T-cell (primary cell): ENCODE results near the gene BCAS3. TPM values are rescaled to one million over a fixed set of nuclear protein-coding genes. Genes with fewer than 3 reads are reported as not detected.

Experiments
- ATAC-seq, 4 experiments: fragments of 200-7000 bp in 3 of 4; fragments of 150-1000 bp in 1 of 4; cut with Tn5 transposase; replicated peaks in 1 of 4; 1 replicate in 3 of 4; 2 replicates in 1 of 4; pipeline ENCODE4 v1.10.0; 2021; ENCODE audit warnings: moderate library complexity in 3 of 4, mild to moderate bottlenecking in 2 of 4, moderate number of reproducible peaks in 1 of 4
- CTCF ChIA-PET, 2 donors: fragments of 300-600 bp; sonication (Branson Sonifier 250); formaldehyde crosslinking; loops; one replicate each; lab custom pipeline; 2022; ENCODE audit warnings: antibody characterized with exemption in 2 of 2; lab: Charles Lee
- POLR2A ChIA-PET, 2 donors: fragments of 300-600 bp; sonication (Branson Sonifier 250); formaldehyde crosslinking; loops; one replicate each; lab custom pipeline; 2022; ENCODE audit warnings: antibody characterized with exemption in 2 of 2; lab: Charles Lee
- DNase-seq, 35 experiments: peaks; one replicate each; pipeline versions ENCODE4 v3.0.0 to v3.0.0-alpha.2; 2013 to 2023
- H3K27ac ChIP-seq: one replicate; pipeline ENCODE4 v1.5.1; 2013; ENCODE audit warnings: low read length
- H3K27me3 ChIP-seq, 2 experiments: replicated peaks in 1 of 2; 1 replicate in 1 of 2; 2 replicates in 1 of 2; pipeline versions ENCODE4 v1.6.1 to v1.7.0; 2013; ENCODE audit warnings: low read length in 1 of 2, mixed read lengths in 1 of 2; ENCODE audit not compliant: control insufficient read depth in 2 of 2, insufficient read depth in 2 of 2; ENCODE audit errors: extremely low read depth in 1 of 2
- H3K36me3 ChIP-seq, 2 donors: 1 replicate in 1 of 2; 2 replicates in 1 of 2; pipeline versions ENCODE4 v1.6.1 to v1.7.0; 2013; ENCODE audit warnings: low read length in 1 of 2; ENCODE audit not compliant: control insufficient read depth in 2 of 2, insufficient read depth in 1 of 2; ENCODE audit errors: extremely low read depth in 1 of 2
- H3K4me1 ChIP-seq, 2 experiments: 1 replicate in 1 of 2; 2 replicates in 1 of 2; pipeline versions ENCODE4 v1.6.1 to v1.7.0; 2013; ENCODE audit warnings: low read length in 2 of 2, mixed read lengths in 1 of 2; ENCODE audit not compliant: insufficient read depth in 2 of 2, control insufficient read depth in 1 of 2; ENCODE audit errors: extremely low read depth in 1 of 2
- H3K4me3 ChIP-seq, 2 donors: 1 replicate in 1 of 2; 2 replicates in 1 of 2; pipeline versions ENCODE4 v1.5.1 to v1.7.0; 2013; ENCODE audit warnings: mild to moderate bottlenecking in 2 of 2, low read length in 1 of 2, moderate library complexity in 1 of 2; ENCODE audit not compliant: control insufficient read depth in 1 of 2; ENCODE audit errors: extremely low read depth in 1 of 2
- H3K9me3 ChIP-seq: 2 replicates; pipeline ENCODE4 v1.7.0; 2013
- H3K27ac Mint-ChIP-seq, 2 donors: one replicate each; pipeline ENCODE4 v1.8.0; 2020 to 2021; ENCODE audit warnings: mild to moderate bottlenecking in 2 of 2, mixed read lengths in 2 of 2
- H3K27me3 Mint-ChIP-seq, 2 donors: one replicate each; pipeline ENCODE4 v1.8.0; 2021 to 2022; ENCODE audit warnings: mixed read lengths in 2 of 2
- H3K36me3 Mint-ChIP-seq: one replicate; pipeline ENCODE4 v1.8.0; 2021; ENCODE audit warnings: mixed read lengths
- H3K4me1 Mint-ChIP-seq, 3 donors: one replicate each; pipeline ENCODE4 v1.8.0; 2020 to 2022; ENCODE audit warnings: mixed read lengths in 3 of 3, mild to moderate bottlenecking in 1 of 3
- H3K4me3 Mint-ChIP-seq, 3 donors: one replicate each; pipeline ENCODE4 v1.8.0; 2020 to 2022; ENCODE audit warnings: mild to moderate bottlenecking in 3 of 3, mixed read lengths in 3 of 3, moderate library complexity in 3 of 3
- H3K9me3 Mint-ChIP-seq, 3 donors: one replicate each; pipeline ENCODE4 v1.8.0; 2020 to 2022; ENCODE audit warnings: mixed read lengths in 3 of 3
- WGBS: methylation state at CpG from one replicate; pipeline ENCODE4 v1.1.5; 2013; ENCODE audit warnings: missing lambda C conversion rate; ENCODE audit not compliant: insufficient coverage; 5-methylcytosine and 5-hydroxymethylcytosine counted together
- total RNA-seq, 35 experiments: library from RNA in 6 of 35; stranded (reverse) in 6 of 35; fragments of 120-200 nt in 1 of 35; gene quantifications; one replicate each; pipeline versions ENCODE4 v1.2.1 to v1.2.4 and lab custom pipeline; 2013 to 2026

The BCAS3 gene
- total RNA-seq, 5 donors from 2014 or later (not counting 1 experiment from before 2014, with no cell fraction given), result 33.8 to 57.8 (median 38.1) TPM

DNA sequence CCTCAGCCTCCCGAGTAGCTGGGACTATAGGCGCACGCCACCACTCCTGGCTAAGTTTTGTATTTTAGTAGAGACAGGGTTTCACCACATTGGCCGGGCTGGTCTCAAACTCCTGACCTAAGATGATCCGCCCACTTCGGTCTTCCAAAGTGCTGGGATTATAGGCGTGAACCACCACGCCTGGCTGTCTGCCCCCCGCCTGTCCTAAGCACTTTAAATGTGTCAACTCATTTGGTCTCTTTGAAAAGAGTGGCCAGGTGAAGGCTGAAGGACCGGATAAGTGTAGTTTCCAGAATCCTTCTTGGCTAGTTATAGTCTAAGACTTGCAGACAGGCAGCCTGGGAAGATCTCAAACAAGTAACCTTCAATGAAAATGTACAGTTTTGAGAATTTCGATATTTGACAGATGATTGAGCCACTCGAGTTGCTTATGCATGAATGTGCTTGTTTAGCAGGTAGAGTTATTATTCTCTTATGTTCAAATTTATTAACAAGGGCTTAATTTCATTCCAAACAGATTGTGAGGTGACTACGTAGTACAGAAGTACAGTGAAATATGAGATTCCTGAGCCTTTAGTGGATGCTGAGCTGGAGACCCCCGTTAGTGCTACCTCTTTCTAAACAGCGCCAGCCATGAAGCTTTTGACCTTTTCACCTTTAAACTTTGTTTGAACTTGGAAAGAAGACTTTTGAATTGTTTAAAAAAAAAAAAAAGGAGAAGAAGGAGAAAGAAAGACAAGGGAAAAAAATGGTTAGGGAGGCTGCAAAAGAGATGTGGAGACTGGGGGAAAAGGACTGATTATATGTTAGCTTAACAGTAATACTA lies 557.6 kb downstream of the BCAS3 start:
- Histone ChIP-seq H3K27me3 (no peaks in the 10 kb centered on the region), H3K4me3 (no peak overlapping the region), H3K4me1 (no peaks in the 10 kb centered on the region), H3K36me3 (no peaks in the 10 kb centered on the region), H3K27ac (no peak overlapping the region), H3K9me3 (no peaks in the 10 kb centered on the region)
- Mint-ChIP-seq H3K27me3 (no peaks in the 10 kb centered on the region), H3K4me3 (no peak overlapping the region), H3K36me3 (peaks cover 4% of the 10 kb centered on the region), H3K9me3 (no peaks in the 10 kb centered on the region), H3K27ac (no peak overlapping the region), H3K4me1 (peaks cover 7 to 19% (median 7%) of the 10 kb centered on the region in 3 donors)
- WGBS, result 88% methylated on average over 8 of the region's 15 CpGs
- POLR2A ChIA-PET, result no interaction called here
- CTCF ChIA-PET, result interaction anchor here in 1 of 2 donors (0.7 to 0.8 kb wide), 2 partner anchors 25 to 145 kb away, joined by 3 to 5 read pairs; no protein-coding TSS in a partner anchor
- ATAC-seq (no peak), DNase-seq (no peak)

DNA sequence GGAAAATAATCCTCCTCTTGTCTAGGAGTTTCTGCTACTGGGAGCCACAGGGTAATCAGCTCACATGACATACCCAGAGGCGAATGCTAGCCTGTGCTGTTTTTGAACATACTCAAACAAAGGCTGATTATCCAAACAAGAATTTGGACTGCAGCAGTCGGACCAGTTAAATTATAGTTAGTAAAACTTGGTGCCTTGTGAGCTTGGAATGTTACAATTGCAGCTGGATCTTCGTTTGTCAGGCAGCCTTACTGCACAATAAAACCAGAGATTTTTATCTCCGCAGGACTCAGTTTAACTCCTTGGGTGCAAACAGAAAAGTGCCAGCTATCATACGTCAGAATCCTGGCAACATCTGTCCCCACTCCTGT lies 558.2 kb downstream of the BCAS3 start:
- POLR2A ChIA-PET, result no interaction called here
- Histone ChIP-seq H3K9me3 (no peaks in the 10 kb centered on the region), H3K36me3 (no peaks in the 10 kb centered on the region), H3K4me3 (no peak overlapping the region), H3K27ac (no peak overlapping the region), H3K27me3 (no peaks in the 10 kb centered on the region), H3K4me1 (no peaks in the 10 kb centered on the region)
- DNase-seq (no peak), ATAC-seq (no peak)
- no peaks in the 10 kb centered on the region for H3K9me3 Mint-ChIP-seq
- peaks cover 7 to 18% (median 9%) of the 10 kb centered on the region in 3 donors for H3K4me1 Mint-ChIP-seq
- no peak overlapping the region for H3K27ac Mint-ChIP-seq
- no peaks in the 10 kb centered on the region for H3K27me3 Mint-ChIP-seq
- CTCF ChIA-PET, result interaction anchor here in 1 of 2 donors (0.7 kb wide), 1 partner anchor 144 kb away, joined by 5 read pairs; no protein-coding TSS in a partner anchor
- H3K4me3 Mint-ChIP-seq, result no peak overlapping the region
- H3K36me3 Mint-ChIP-seq, result peaks cover 4% of the 10 kb centered on the region
- WGBS, result 100% methylated on average over 3 of the region's 5 CpGs

DNA sequence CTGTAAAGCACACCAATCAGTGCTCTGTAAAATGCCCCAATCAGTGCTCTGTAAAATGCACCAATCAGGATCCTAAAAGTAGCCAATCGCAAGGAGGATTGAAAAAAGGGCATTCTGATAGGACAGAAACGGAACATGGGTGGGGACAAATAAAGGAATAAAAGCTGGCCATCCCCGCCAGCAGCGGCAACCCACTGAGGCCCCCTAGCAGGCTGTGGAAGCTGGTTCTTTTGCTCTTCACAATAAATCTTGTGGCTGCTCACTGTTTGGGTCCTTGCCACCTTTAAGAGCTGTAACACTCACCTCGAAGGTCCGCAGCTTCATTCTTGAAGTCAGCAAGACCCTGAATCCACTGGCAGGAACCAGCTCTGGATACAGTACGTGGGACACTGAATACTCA lies 559.6 kb downstream of the BCAS3 start:
- Histone ChIP-seq H3K9me3 (no peaks in the 10 kb centered on the region), H3K36me3 (no peaks in the 10 kb centered on the region), H3K4me1 (no peaks in the 10 kb centered on the region), H3K27me3 (no peaks in the 10 kb centered on the region), H3K4me3 (no peak overlapping the region), H3K27ac (no peak overlapping the region)
- Mint-ChIP-seq H3K4me3 (no peak overlapping the region), H3K4me1 (peaks cover 6 to 15% (median 7%) of the 10 kb centered on the region in 3 donors), H3K27ac (no peak overlapping the region), H3K9me3 (no peaks in the 10 kb centered on the region), H3K36me3 (peaks cover 4% of the 10 kb centered on the region), H3K27me3 (no peaks in the 10 kb centered on the region)
- POLR2A ChIA-PET, result interaction anchor here in 1 of 2 donors (0.7 kb wide), 1 partner anchor 15 kb away, joined by 6 read pairs; no protein-coding TSS in a partner anchor
- WGBS, result 95% methylated on average over 6 of the region's 7 CpGs
- no peak for ATAC-seq
- DNase-seq, result no peak
- CTCF ChIA-PET, result interaction anchor here in 1 of 2 donors (1.0 kb wide), 1 partner anchor 8 kb away, joined by 3 read pairs; no protein-coding TSS in a partner anchor

DNA sequence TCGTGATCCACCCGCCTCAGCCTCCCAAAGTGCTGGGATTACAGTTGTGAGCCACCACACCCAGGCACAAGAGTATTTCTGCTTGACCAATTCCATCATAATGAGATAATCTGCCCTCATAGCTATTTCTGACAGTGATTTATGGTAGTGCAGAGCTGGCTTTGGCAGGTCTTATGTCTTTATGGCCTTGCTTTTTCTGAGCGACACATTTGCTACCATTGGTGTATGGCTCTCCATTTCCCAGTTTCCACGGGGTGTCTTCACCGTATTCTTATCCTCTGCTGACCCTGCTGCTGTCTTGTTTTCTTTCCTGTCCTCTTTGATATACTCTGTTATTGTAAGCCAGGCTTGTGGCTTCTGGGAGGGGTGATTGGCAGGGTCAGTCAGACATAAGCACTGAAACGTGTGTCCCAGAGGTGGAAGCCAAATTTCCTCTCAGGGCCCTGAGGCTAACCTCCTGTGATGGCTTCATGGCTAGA lies 560.8 kb downstream of the BCAS3 start:
- no peak overlapping the region for H3K4me3 Mint-ChIP-seq
- CTCF ChIA-PET, result no interaction called here
- peaks cover 7% of the 10 kb centered on the region for H3K36me3 Mint-ChIP-seq
- H3K27ac ChIP-seq, result no peak overlapping the region
- no peaks in the 10 kb centered on the region for H3K27me3 Mint-ChIP-seq
- H3K4me3 ChIP-seq, result no peak overlapping the region
- DNase-seq (no peak), ATAC-seq (no peak)
- H3K27me3 ChIP-seq, result no peaks in the 10 kb centered on the region
- H3K4me1 Mint-ChIP-seq, result peaks cover 6 to 15% (median 7%) of the 10 kb centered on the region in 3 donors
- POLR2A ChIA-PET, result no interaction called here
- H3K4me1 ChIP-seq, result no peaks in the 10 kb centered on the region
- H3K9me3 Mint-ChIP-seq, result no peaks in the 10 kb centered on the region
- 56% methylated on average over 1 of the region's 6 CpGs for WGBS
- no peaks in the 10 kb centered on the region for H3K36me3 ChIP-seq
- H3K9me3 ChIP-seq, result no peaks in the 10 kb centered on the region
- H3K27ac Mint-ChIP-seq, result no peak overlapping the region

DNA sequence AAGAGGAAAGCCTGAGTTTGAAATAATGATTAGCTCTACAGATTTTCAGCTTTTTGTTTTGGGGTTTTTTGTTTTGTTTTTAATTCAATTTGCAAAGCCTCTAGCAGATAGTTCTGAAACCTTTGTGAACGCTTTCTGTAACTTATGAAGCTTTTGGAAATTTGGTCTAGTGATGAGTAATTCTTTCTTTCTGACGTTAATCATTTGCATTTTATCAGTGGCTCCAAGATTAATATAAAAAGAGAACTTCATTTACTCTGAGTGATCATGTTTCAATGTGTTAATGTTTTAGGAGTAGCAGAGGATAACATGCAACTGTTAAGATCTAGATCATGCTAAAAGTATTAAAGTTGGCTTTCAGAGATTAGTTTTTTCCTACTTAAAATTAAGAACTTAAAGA lies 561.7 kb downstream of the BCAS3 start:
- no peak overlapping the region for H3K4me3 ChIP-seq
- Mint-ChIP-seq H3K4me1 (peaks cover 1 to 15% (median 6%) of the 10 kb centered on the region in 3 donors), H3K27me3 (no peaks in the 10 kb centered on the region), H3K27ac (no peak overlapping the region), H3K4me3 (no peak overlapping the region), H3K36me3 (peaks cover 7% of the 10 kb centered on the region), H3K9me3 (no peaks in the 10 kb centered on the region)
- no peak overlapping the region for H3K27ac ChIP-seq
- no peak for ATAC-seq
- no peaks in the 10 kb centered on the region for H3K4me1 ChIP-seq
- H3K9me3 ChIP-seq, result no peaks in the 10 kb centered on the region
- ChIA-PET POLR2A (no interaction called here), CTCF (no interaction called here)
- DNase-seq, result no peak
- H3K36me3 ChIP-seq, result no peaks in the 10 kb centered on the region
- no CpG with 5 or more reads among the region's 2 CpGs for whole genome bisulfite sequencing
- no peaks in the 10 kb centered on the region for H3K27me3 ChIP-seq

DNA sequence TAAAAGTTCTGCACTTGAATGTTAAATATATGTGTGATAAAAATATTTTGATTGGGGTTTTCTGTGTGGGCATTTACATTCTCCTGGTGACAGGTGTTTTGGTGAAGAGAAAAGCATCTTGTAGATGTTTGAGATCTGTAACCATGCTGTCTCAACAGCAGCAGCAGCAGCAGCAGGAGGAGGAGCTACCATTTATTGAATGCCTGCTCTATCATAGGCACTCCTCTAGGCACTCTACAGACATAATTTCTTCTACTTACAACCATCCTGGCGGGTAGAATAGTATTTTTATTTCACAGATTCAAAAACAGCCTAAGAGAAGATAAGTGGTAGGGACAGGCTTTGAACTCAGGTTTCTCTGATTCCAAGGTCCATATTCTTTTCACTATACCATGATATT lies 562.3 kb downstream of the BCAS3 start:
- H3K4me1 Mint-ChIP-seq, result peaks cover 0 to 15% (median 6%) of the 10 kb centered on the region in 3 donors

More for the DNA sequence above, 562.3 kb downstream of the BCAS3 start:
- Mint-ChIP-seq H3K4me3 (no peak overlapping the region), H3K27me3 (no peaks in the 10 kb centered on the region), H3K36me3 (peaks cover 7% of the 10 kb centered on the region), H3K9me3 (no peaks in the 10 kb centered on the region), H3K27ac (no peak overlapping the region)
- Histone ChIP-seq H3K27ac (no peak overlapping the region), H3K4me1 (no peaks in the 10 kb centered on the region), H3K27me3 (no peaks in the 10 kb centered on the region), H3K4me3 (no peak overlapping the region), H3K36me3 (no peaks in the 10 kb centered on the region), H3K9me3 (no peaks in the 10 kb centered on the region)
- WGBS, result no CpG with 5 or more reads among the region's 1 CpG
- POLR2A ChIA-PET, result no interaction called here
- ATAC-seq, result no peak
- no peak for DNase-seq
- CTCF ChIA-PET, result interaction anchor here in 1 of 2 donors (1.0 kb wide), 1 partner anchor 13 kb away, joined by 3 read pairs; no protein-coding TSS in a partner anchor
